PC-9 (cell line): Measurements from ENCODE around the gene TAGAP. TPM values are rescaled to one million over a fixed set of nuclear protein-coding genes. Genes with fewer than 3 reads are reported as not detected.
A peak's percentile ranks its signal among the peaks of the same experiment; 100 is the strongest.

Experiments
- Bru-seq: library from RNA; stranded (reverse); fragments of 400-500 nt; gene quantifications from one replicate; lab custom pipeline; 2021; lab: Mats Ljungman, UMichigan
- BruChase-seq, 2 experiments: library from RNA; stranded (reverse); fragments of 400-500 nt; gene quantifications; one replicate each; lab custom pipeline; 2021; lab: Mats Ljungman, UMichigan
- BruUV-seq: library from RNA; stranded (reverse); fragments of 400-500 nt; replicated peaks from 2 replicates; lab custom pipeline; 2021; lab: Mats Ljungman, UMichigan
- CTCF ChIA-PET: fragments of 300-600 bp; sonication (Branson Sonifier 250); formaldehyde crosslinking; loops from one replicate; lab custom pipeline; 2022; ENCODE audit warnings: antibody characterized with exemption; lab: Charles Lee
- POLR2A ChIA-PET: fragments of 300-600 bp; sonication (Branson Sonifier 250); formaldehyde crosslinking; loops from one replicate; lab custom pipeline; 2022; ENCODE audit warnings: antibody characterized with exemption; ENCODE audit not compliant: unreplicated experiment; lab: Charles Lee
- DNase-seq, 2 experiments: peaks; one replicate each; pipeline versions ENCODE4 v3.0.0 to v3.0.0-alpha.2; 2015 to 2022; ENCODE audit warnings: mixed read lengths in 1 of 2
- H2AFZ ChIP-seq: fragments of 200-600 bp; sonication (generic); 2 replicates; pipeline ENCODE4 v1.8.1; 2017; ENCODE audit warnings: antibody characterized with exemption
- H3F3A ChIP-seq: fragments of 200-600 bp; sonication (generic); 2 replicates; pipeline ENCODE4 v1.8.1; 2017; ENCODE audit warnings: antibody characterized with exemption, mild to moderate bottlenecking, low read depth; ENCODE audit not compliant: insufficient read depth
- H3K27ac ChIP-seq: fragments of 200-600 bp; sonication (generic); 2 replicates; pipeline ENCODE4 v1.6.1; 2016; ENCODE audit warnings: mixed run types
- H3K27me3 ChIP-seq: fragments of 200-600 bp; sonication (generic); 2 replicates; pipeline ENCODE4 v1.6.1; 2016; ENCODE audit warnings: low read depth, mixed run types; ENCODE audit not compliant: insufficient read depth
- H3K36me3 ChIP-seq: fragments of 200-600 bp; sonication (generic); 2 replicates; pipeline ENCODE4 v1.6.1; 2016; ENCODE audit warnings: low read depth, mixed run types
- H3K4me1 ChIP-seq: fragments of 200-600 bp; sonication (generic); replicated peaks from 2 replicates; pipeline ENCODE4 v1.6.1; 2016; ENCODE audit warnings: mixed run types; ENCODE audit not compliant: insufficient read depth
- H3K4me2 ChIP-seq: fragments of 200-600 bp; sonication (generic); 2 replicates; pipeline ENCODE4 v1.6.1; 2017; ENCODE audit warnings: mixed run types
- H3K4me3 ChIP-seq: fragments of 200-600 bp; sonication (generic); 2 replicates; pipeline ENCODE4 v1.6.1; 2016; ENCODE audit warnings: mixed run types
- H3K79me2 ChIP-seq: fragments of 200-600 bp; sonication (generic); 2 replicates; pipeline ENCODE4 v1.6.1; 2017; ENCODE audit warnings: low read depth, mixed run types
- H3K9me2 ChIP-seq: fragments of 200-600 bp; sonication (generic); 2 replicates; pipeline ENCODE4 v1.8.1; 2017; ENCODE audit warnings: mild to moderate bottlenecking; ENCODE audit not compliant: insufficient read depth
- H3K9me3 ChIP-seq: fragments of 200-600 bp; sonication (generic); 2 replicates; pipeline ENCODE4 v1.8.1; 2016; ENCODE audit warnings: low read depth; ENCODE audit not compliant: insufficient read depth
- H4K20me1 ChIP-seq: fragments of 200-600 bp; sonication (generic); 2 replicates; pipeline ENCODE4 v1.8.1; 2017; ENCODE audit not compliant: insufficient read depth
- CTCF ChIP-seq: fragments of 200-600 bp; sonication (generic); conservative IDR thresholded peaks from 2 replicates; pipeline ENCODE4 v1.6.1; 2017; ENCODE audit warnings: mixed run types, antibody characterized with exemption, mild to moderate bottlenecking, moderate library complexity
- EZH2 ChIP-seq: fragments of 200-600 bp; sonication (generic); IDR thresholded peaks from 2 replicates; pipeline ENCODE4 v1.8.0; 2017; ENCODE audit warnings: antibody characterized with exemption, low read depth
- intact Hi-C: fragments of 100-400 bp; cut with micrococcal nuclease; formaldehyde crosslinking; loops from one replicate; pipeline ENCODE4 v1.10.0; 2022; ENCODE audit not compliant: unreplicated experiment
- long read RNA-seq: library from polyadenylated mRNA; stranded (forward); transcript quantifications from one replicate; pipeline ENCODE4 v2.0.0, GENCODE V29; 2022
- total RNA-seq: library from RNA; stranded (reverse); gene quantifications from 2 replicates; pipeline ENCODE4 v1.2.3, GENCODE V29; 2021

TAGAP gene
- total RNA-seq (0.23 TPM in 1 of 2 replicates, not detected in the other), Bru-seq, nascent RNA (percentile 13 among the genes with signal in this experiment), BruChase-seq, experiment 1, labeled RNA remaining after a 2-hour chase (percentile 11 among the genes with signal in this experiment), BruChase-seq, experiment 2, labeled RNA remaining after a 6-hour chase (not detected)
- long read RNA-seq = 0 reads

DNA sequence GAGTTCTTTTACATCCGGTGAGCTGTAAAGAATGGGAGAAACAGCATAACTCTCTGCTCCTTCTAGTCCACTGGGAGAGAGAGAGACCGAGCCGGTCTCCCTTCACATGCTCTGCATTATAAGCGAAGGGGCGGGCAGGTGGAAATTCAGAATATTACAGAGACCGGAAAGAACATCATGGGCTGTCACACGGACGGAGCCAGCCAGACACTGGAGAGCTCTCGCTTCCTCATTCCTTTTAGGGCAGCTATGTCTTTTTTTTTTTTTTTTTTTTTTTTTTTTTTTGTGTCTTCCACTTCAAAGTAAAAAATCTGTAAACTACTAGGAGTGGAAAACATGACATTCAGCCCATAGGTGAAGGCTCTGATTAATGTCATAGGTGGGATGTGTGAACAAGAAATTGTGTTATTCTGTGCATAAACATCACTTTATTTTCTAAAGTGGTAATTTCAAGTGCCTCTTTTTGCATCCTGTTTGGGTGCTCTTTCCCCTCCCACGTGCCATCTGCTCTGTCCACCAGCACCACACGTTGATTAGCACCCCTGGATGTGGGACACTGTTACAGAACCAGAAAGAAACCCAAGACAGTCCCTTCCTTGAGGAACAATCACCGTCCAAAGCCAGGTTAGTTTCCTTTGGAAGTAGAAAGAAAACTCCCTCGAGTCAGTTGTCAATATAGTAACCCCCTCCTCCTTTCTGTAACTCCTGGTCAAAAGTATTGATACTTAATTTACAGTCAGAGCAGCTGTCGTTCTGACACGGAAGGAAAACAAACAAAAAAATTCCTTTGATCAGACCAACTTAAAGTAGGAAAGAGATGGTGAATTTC is at the start of gene TAGAP:
Gene TAGAP, minus strand, starts transcription at position 93 of the 829 bp plus-strand sequence. CDS start 845 bp downstream, outside the sequence.
- DNase-seq = peak in 1 of 2 experiments; percentile 3
- H3K9me2 ChIP-seq = no peaks in the 10 kb centered on the region
- H3K36me3 ChIP-seq = no peaks in the 10 kb centered on the region
- H3K79me2 ChIP-seq = no peaks in the 10 kb centered on the region
- no peaks in the 10 kb centered on the region for H3K9me3 ChIP-seq
- BruUV-seq = no TSS peak
- intact Hi-C loops = loop anchor here (10.0 kb wide), 1 partner anchor 90 kb away; no protein-coding TSS in a partner anchor
- H3K4me3 ChIP-seq = no peak within 1 kb of the TSS
- no peaks in the 10 kb centered on the region for H3F3A ChIP-seq
- no peaks in the 10 kb centered on the region for H4K20me1 ChIP-seq
- H2AFZ ChIP-seq = no peak within 1 kb of the TSS
- ChIA-PET CTCF (interaction anchor here (0.6 to 0.7 kb wide), 3 partner anchors 37 to 165 kb away, joined by 3 to 9 read pairs (median 3); no protein-coding TSS in a partner anchor), POLR2A (interaction anchor here (0.7 kb wide), 1 partner anchor 41 kb away, joined by 3 read pairs; no protein-coding TSS in a partner anchor)
- H3K27me3 ChIP-seq = no peaks in the 10 kb centered on the region
- TF ChIP-seq EZH2 (no peak), CTCF (no peak)
- H3K4me1 ChIP-seq = 0 out of 2 replicates have a peak, but pooled peaks cover under 1% of the 10 kb centered on the region
- no peak within 1 kb of the TSS for H3K4me2 ChIP-seq
- H3K27ac ChIP-seq = no peak within 1 kb of the TSS

DNA sequence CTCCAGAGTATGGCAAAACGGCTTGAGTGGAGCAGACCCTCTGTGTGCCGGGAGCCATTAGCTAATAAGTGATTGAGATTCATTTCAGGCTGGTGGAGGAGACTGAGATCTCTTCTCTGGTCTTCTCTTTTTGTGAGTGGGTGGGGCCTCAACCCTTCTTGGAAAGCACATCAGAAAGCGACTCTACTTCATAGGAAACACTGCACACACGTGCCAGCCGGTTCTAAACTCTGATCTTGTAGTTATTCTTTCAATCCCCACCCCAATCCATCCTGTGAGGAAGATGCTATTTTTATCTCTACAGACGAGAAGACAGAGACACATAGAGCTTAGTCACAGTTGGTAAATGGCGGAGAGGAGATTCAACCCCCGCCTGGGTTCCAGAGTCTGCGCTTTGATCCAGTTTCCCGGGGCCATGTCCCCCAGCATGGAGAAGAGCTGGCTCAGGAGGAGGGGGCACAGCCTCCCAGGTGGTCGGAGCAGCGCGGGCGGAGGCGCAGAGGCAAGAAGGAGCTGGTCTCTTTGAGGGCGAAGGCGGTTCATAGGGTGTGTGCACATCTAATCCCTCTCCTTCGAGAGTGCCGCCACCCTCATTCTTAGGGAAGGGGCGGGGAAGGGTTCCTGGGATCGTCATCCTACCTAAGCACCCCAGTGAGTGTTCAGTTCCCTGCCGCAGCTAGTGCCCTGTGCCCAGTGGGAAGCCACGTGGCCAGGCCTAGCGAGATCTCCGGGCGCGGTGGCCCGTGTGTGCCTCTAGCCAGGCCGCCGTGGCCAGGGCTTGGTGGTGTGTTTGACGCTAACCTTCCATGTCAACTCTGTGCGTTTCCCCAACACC is 49.0 kb upstream of the TAGAP start:
- CTCF ChIA-PET = no interaction called here
- intact Hi-C loops = no loop called here
- Histone ChIP-seq H3K79me2 (no peaks in the 10 kb centered on the region), H3K9me3 (no peaks in the 10 kb centered on the region), H2AFZ (no peak overlapping the region), H4K20me1 (no peaks in the 10 kb centered on the region), H3F3A (no peaks in the 10 kb centered on the region), H3K27me3 (no peaks in the 10 kb centered on the region), H3K36me3 (no peaks in the 10 kb centered on the region), H3K4me3 (no peak overlapping the region), H3K4me1 (no peaks in the 10 kb centered on the region), H3K27ac (no peak overlapping the region), H3K4me2 (no peak overlapping the region), H3K9me2 (no peaks in the 10 kb centered on the region)
- TF ChIP-seq CTCF = no peak
- TF ChIP-seq EZH2 = no peak
- POLR2A ChIA-PET = no interaction called here
- DNase-seq = no peak
- no TSS peak for BruUV-seq

DNA sequence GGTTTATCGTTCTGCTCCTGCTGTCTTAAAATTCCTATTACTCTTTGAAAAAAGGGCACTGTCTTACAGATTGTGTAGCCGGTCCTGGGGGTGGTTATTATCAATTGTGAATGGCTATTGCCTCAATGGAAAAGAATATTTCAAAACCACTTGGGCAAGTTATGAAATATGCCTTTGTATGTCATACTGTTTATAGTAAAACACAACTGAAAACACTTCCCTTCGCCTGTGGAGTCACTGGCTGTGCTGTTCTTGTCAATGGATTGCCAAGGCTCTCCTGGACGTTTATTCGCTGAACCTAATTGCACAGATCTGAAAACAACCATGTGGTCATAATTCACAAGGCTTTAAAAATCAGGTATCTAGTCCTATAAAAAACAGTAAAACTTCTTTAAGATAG is 47.8 kb upstream of the TAGAP start:
- TF ChIP-seq CTCF (no peak), EZH2 (no peak)
- no peaks in the 10 kb centered on the region for H3K27me3 ChIP-seq
- ChIA-PET CTCF (no interaction called here), POLR2A (no interaction called here)
- H4K20me1 ChIP-seq = no peaks in the 10 kb centered on the region
- H3K36me3 ChIP-seq = no peaks in the 10 kb centered on the region
- intact Hi-C loops = no loop called here
- no peaks in the 10 kb centered on the region for H3K79me2 ChIP-seq
- no peaks in the 10 kb centered on the region for H3K4me1 ChIP-seq
- no peak overlapping the region for H2AFZ ChIP-seq
- DNase-seq = no peak
- no peaks in the 10 kb centered on the region for H3K9me2 ChIP-seq
- H3F3A ChIP-seq = no peaks in the 10 kb centered on the region
- no peak overlapping the region for H3K4me2 ChIP-seq
- no peak overlapping the region for H3K4me3 ChIP-seq
- no peak overlapping the region for H3K27ac ChIP-seq
- no TSS peak for BruUV-seq
- no peaks in the 10 kb centered on the region for H3K9me3 ChIP-seq
